PC-9 (cell line): ENCODE data around the gene KDM1B. TPM values are rescaled to one million over a fixed set of nuclear protein-coding genes. Genes with fewer than 3 reads are reported as not detected.

Experiments
- BruUV-seq: library from RNA; stranded (reverse); fragments of 400-500 nt; replicated peaks from 2 replicates; lab custom pipeline; 2021; lab: Mats Ljungman, UMichigan
- CTCF ChIA-PET: fragments of 300-600 bp; sonication (Branson Sonifier 250); formaldehyde crosslinking; loops from one replicate; lab custom pipeline; 2022; ENCODE audit warnings: antibody characterized with exemption; lab: Charles Lee
- POLR2A ChIA-PET: fragments of 300-600 bp; sonication (Branson Sonifier 250); formaldehyde crosslinking; loops from one replicate; lab custom pipeline; 2022; ENCODE audit warnings: antibody characterized with exemption; ENCODE audit not compliant: unreplicated experiment; lab: Charles Lee
- DNase-seq, 2 experiments: peaks; one replicate each; pipeline versions ENCODE4 v3.0.0 to v3.0.0-alpha.2; 2015 to 2022; ENCODE audit warnings: mixed read lengths in 1 of 2
- H2AFZ ChIP-seq: fragments of 200-600 bp; sonication (generic); 2 replicates; pipeline ENCODE4 v1.8.1; 2017; ENCODE audit warnings: antibody characterized with exemption
- H3F3A ChIP-seq: fragments of 200-600 bp; sonication (generic); 2 replicates; pipeline ENCODE4 v1.8.1; 2017; ENCODE audit warnings: antibody characterized with exemption, mild to moderate bottlenecking, low read depth; ENCODE audit not compliant: insufficient read depth
- H3K27ac ChIP-seq: fragments of 200-600 bp; sonication (generic); 2 replicates; pipeline ENCODE4 v1.6.1; 2016; ENCODE audit warnings: mixed run types
- H3K27me3 ChIP-seq: fragments of 200-600 bp; sonication (generic); 2 replicates; pipeline ENCODE4 v1.6.1; 2016; ENCODE audit warnings: low read depth, mixed run types; ENCODE audit not compliant: insufficient read depth
- H3K36me3 ChIP-seq: fragments of 200-600 bp; sonication (generic); 2 replicates; pipeline ENCODE4 v1.6.1; 2016; ENCODE audit warnings: low read depth, mixed run types
- H3K4me1 ChIP-seq: fragments of 200-600 bp; sonication (generic); replicated peaks from 2 replicates; pipeline ENCODE4 v1.6.1; 2016; ENCODE audit warnings: mixed run types; ENCODE audit not compliant: insufficient read depth
- H3K4me2 ChIP-seq: fragments of 200-600 bp; sonication (generic); 2 replicates; pipeline ENCODE4 v1.6.1; 2017; ENCODE audit warnings: mixed run types
- H3K4me3 ChIP-seq: fragments of 200-600 bp; sonication (generic); 2 replicates; pipeline ENCODE4 v1.6.1; 2016; ENCODE audit warnings: mixed run types
- H3K79me2 ChIP-seq: fragments of 200-600 bp; sonication (generic); 2 replicates; pipeline ENCODE4 v1.6.1; 2017; ENCODE audit warnings: low read depth, mixed run types
- H3K9me2 ChIP-seq: fragments of 200-600 bp; sonication (generic); 2 replicates; pipeline ENCODE4 v1.8.1; 2017; ENCODE audit warnings: mild to moderate bottlenecking; ENCODE audit not compliant: insufficient read depth
- H3K9me3 ChIP-seq: fragments of 200-600 bp; sonication (generic); 2 replicates; pipeline ENCODE4 v1.8.1; 2016; ENCODE audit warnings: low read depth; ENCODE audit not compliant: insufficient read depth
- H4K20me1 ChIP-seq: fragments of 200-600 bp; sonication (generic); 2 replicates; pipeline ENCODE4 v1.8.1; 2017; ENCODE audit not compliant: insufficient read depth
- EZH2 ChIP-seq: fragments of 200-600 bp; sonication (generic); IDR thresholded peaks from 2 replicates; pipeline ENCODE4 v1.8.0; 2017; ENCODE audit warnings: antibody characterized with exemption, low read depth
- intact Hi-C: fragments of 100-400 bp; cut with micrococcal nuclease; formaldehyde crosslinking; loops from one replicate; pipeline ENCODE4 v1.10.0; 2022; ENCODE audit not compliant: unreplicated experiment
- total RNA-seq: library from RNA; stranded (reverse); gene quantifications from 2 replicates; pipeline ENCODE4 v1.2.3, GENCODE V29; 2021
- TF ChIP-seq, protein P1 (sequence below): fragments of 200-600 bp; sonication (generic); conservative IDR thresholded peaks from 2 replicates; pipeline ENCODE4 v1.6.1; 2017; ENCODE audit warnings: mixed run types, antibody characterized with exemption, mild to moderate bottlenecking, moderate library complexity

Gene KDM1B
- total RNA-seq, 1 experiment from 2014 or later, result 21.5 TPM

- ChIA-PET POLR2A (interaction anchor here (0.6 kb wide), 1 partner anchor 120 kb away, joined by 16 read pairs; the partner anchor contains the start of gene RNF144B), CTCF (no interaction called here)
- intact Hi-C loops, result no loop called here
- H3K4me1 ChIP-seq, result peaks cover 20% of the 10 kb centered on the region
- DNase-seq, result no peak
- BruUV-seq, result no TSS peak
- no peak overlapping the region for H2AFZ ChIP-seq
- H3K4me3 ChIP-seq, result no peak overlapping the region
- H3K9me2 ChIP-seq, result no peaks in the 10 kb centered on the region
- H4K20me1 ChIP-seq, result peaks cover 19% of the 10 kb centered on the region
- H3K9me3 ChIP-seq, result no peaks in the 10 kb centered on the region
- no peak overlapping the region for H3K27ac ChIP-seq
- H3K79me2 ChIP-seq, result peaks cover 25% of the 10 kb centered on the region
- 0 out of 2 replicates have a peak, but pooled peaks cover 3% of the 10 kb centered on the region for H3K36me3 ChIP-seq
- peaks cover 11% of the 10 kb centered on the region; the same call in 1 of the 2 replicates for H3F3A ChIP-seq
- H3K4me2 ChIP-seq, result no peak overlapping the region
- H3K27me3 ChIP-seq, result no peaks in the 10 kb centered on the region
- TF ChIP-seq, protein P1, sequence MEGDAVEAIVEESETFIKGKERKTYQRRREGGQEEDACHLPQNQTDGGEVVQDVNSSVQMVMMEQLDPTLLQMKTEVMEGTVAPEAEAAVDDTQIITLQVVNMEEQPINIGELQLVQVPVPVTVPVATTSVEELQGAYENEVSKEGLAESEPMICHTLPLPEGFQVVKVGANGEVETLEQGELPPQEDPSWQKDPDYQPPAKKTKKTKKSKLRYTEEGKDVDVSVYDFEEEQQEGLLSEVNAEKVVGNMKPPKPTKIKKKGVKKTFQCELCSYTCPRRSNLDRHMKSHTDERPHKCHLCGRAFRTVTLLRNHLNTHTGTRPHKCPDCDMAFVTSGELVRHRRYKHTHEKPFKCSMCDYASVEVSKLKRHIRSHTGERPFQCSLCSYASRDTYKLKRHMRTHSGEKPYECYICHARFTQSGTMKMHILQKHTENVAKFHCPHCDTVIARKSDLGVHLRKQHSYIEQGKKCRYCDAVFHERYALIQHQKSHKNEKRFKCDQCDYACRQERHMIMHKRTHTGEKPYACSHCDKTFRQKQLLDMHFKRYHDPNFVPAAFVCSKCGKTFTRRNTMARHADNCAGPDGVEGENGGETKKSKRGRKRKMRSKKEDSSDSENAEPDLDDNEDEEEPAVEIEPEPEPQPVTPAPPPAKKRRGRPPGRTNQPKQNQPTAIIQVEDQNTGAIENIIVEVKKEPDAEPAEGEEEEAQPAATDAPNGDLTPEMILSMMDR, result no peak
- TF ChIP-seq EZH2, result no peak
These were observed 111.3 kb downstream of the KDM1B start for GRCh38 chr6:18266523-18266912.

DNA sequence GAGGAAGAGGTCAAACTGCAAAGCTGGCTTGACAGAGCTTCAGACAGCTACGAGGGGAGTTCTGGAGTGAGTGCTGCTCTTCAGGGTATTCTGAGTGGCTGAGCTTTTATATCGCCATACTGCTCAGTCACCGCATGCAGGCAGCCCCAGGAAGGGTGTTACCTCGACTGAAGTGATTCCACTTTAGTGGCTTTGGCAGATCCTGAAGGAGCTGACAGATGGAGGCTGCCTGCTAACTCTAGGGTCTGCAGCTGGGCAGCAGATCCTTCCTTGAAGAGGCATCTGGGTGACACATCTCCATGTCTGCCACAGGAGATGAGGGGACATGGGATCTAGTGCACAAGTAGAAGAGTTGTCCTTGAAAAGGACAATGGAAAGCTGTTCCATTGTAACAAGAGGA, 112.8 kb downstream of the KDM1B start:
- no peak overlapping the region for H3K27ac ChIP-seq
- H3K9me3 ChIP-seq, result no peaks in the 10 kb centered on the region
- no peaks in the 10 kb centered on the region for H3K9me2 ChIP-seq
- no peaks in the 10 kb centered on the region for H3K27me3 ChIP-seq
- ChIA-PET POLR2A (no interaction called here), CTCF (no interaction called here)
- H3K4me3 ChIP-seq, result no peak overlapping the region
- H3K4me2 ChIP-seq, result no peak overlapping the region
- 0 out of 2 replicates have a peak, but pooled peaks cover 6% of the 10 kb centered on the region for H3F3A ChIP-seq
- no peak overlapping the region for H2AFZ ChIP-seq
- intact Hi-C loops, result no loop called here
- DNase-seq, result no peak
- peaks cover 10% of the 10 kb centered on the region for H3K79me2 ChIP-seq
- 0 out of 2 replicates have a peak, but pooled peaks cover 6% of the 10 kb centered on the region for H3K4me1 ChIP-seq
- TF ChIP-seq, protein P1, result no peak
- no peak for TF ChIP-seq EZH2
- peaks cover 3% of the 10 kb centered on the region; the same call in 1 of the 2 replicates for H4K20me1 ChIP-seq
- H3K36me3 ChIP-seq, result no peaks in the 10 kb centered on the region
- BruUV-seq, result no TSS peak

- POLR2A ChIA-PET, result interaction anchor here (0.5 kb wide), 1 partner anchor 674 kb away, joined by 10 read pairs; no protein-coding TSS in a partner anchor
- H3K36me3 ChIP-seq, result no peaks in the 10 kb centered on the region
- no peak overlapping the region for H3K27ac ChIP-seq
- H3K4me3 ChIP-seq, result no peak overlapping the region
- CTCF ChIA-PET, result no interaction called here
- no peaks in the 10 kb centered on the region for H3K9me2 ChIP-seq
- 0 out of 2 replicates have a peak, but pooled peaks cover 6% of the 10 kb centered on the region for H3K4me1 ChIP-seq
- H3F3A ChIP-seq, result 0 out of 2 replicates have a peak, but pooled peaks cover 6% of the 10 kb centered on the region
- TF ChIP-seq, protein P1, result no peak
- TF ChIP-seq EZH2, result no peak
- H2AFZ ChIP-seq, result no peak overlapping the region
- no peak overlapping the region for H3K4me2 ChIP-seq
- no peaks in the 10 kb centered on the region for H4K20me1 ChIP-seq
- no peak for DNase-seq
- no TSS peak for BruUV-seq
- no peaks in the 10 kb centered on the region for H3K79me2 ChIP-seq
- no peaks in the 10 kb centered on the region for H3K27me3 ChIP-seq
- intact Hi-C loops, result no loop called here
- no peaks in the 10 kb centered on the region for H3K9me3 ChIP-seq
These were observed 114.0 kb downstream of the KDM1B start for GRCh38 chr6:18269253-18269652.
